ENCODE data around the gene ISCA1. TPM values are rescaled to one million over a fixed set of nuclear protein-coding genes. Genes with fewer than 3 reads are reported as not detected.
"Not testable (repeated sequence)": the region's sequence is repeated elsewhere in the genome, so short reads cannot be mapped to it uniquely, and the experiment has no call there.

ISCA1 gene
- polyA plus RNA-seq, 1 donor from 2014 or later, result 141 TPM

- H3K27me3 ChIP-seq (ENCODE audit: insufficient read depth, low read depth, low read length), result no peaks in the 10 kb centered on the region
- no peaks in the 10 kb centered on the region for H4K20me1 ChIP-seq (ENCODE audit: insufficient read depth)
- H3K4me2 ChIP-seq (ENCODE audit: low read length), result no peak overlapping the region
- H3K27ac ChIP-seq (ENCODE audit: low read length), result no peak overlapping the region
- H3K9me2 ChIP-seq (ENCODE audit: insufficient read depth, low read length), result no peaks in the 10 kb centered on the region
- no peak overlapping the region for H3K4me3 ChIP-seq (ENCODE audit: low read length)
- H3K9ac ChIP-seq (ENCODE audit: low read length), result no peak overlapping the region
- H3K79me2 ChIP-seq (replicated peaks; ENCODE audit: insufficient read depth, low read length), result no peaks in the 10 kb centered on the region
- H3F3A ChIP-seq (ENCODE audit: insufficient read depth, low read length, poor library complexity, severe bottlenecking), result no peaks in the 10 kb centered on the region
- TF ChIP-seq TAF1 (IDR thresholded peaks at IDR 0.05; ENCODE audit: low read depth) (no peak), EZH2 (IDR thresholded peaks at IDR 0.05; ENCODE audit: borderline replicate concordance, insufficient read depth, low read length, poor library complexity, severe bottlenecking) (no peak), CTCF (IDR thresholded peaks at IDR 0.05; ENCODE audit: poor library complexity, severe bottlenecking) (no peak), REST (IDR thresholded peaks at IDR 0.05; ENCODE audit: borderline replicate concordance) (no peak), RAD21 (conservative IDR thresholded peaks at IDR 0.05) (no peak), EP300 (conservative IDR thresholded peaks at IDR 0.05; ENCODE audit: poor library complexity, severe bottlenecking) (no peak), MXI1 (conservative IDR thresholded peaks at IDR 0.05; ENCODE audit: poor library complexity, severe bottlenecking) (no peak), SMC3 (conservative IDR thresholded peaks at IDR 0.05; ENCODE audit: poor library complexity) (no peak), POLR2AphosphoS5 (IDR thresholded peaks at IDR 0.05) (no peak)
- H3K36me3 ChIP-seq (ENCODE audit: insufficient read depth, low read length), result peaks cover 17% of the 10 kb centered on the region
- no peaks in the 10 kb centered on the region for H3K9me3 ChIP-seq (ENCODE audit: low read length)
- H2AFZ ChIP-seq (ENCODE audit: low read depth, low read length), result no peak overlapping the region
Observed at GRCh38 chr9:86300701-86301100, 18.4 kb upstream of the ISCA1 start.

- Histone ChIP-seq H3K4me3 (ENCODE audit: low read length) (no peak overlapping the region), H4K20me1 (ENCODE audit: insufficient read depth) (no peaks in the 10 kb centered on the region), H3F3A (ENCODE audit: insufficient read depth, low read length, poor library complexity, severe bottlenecking) (no peaks in the 10 kb centered on the region), H2AFZ (ENCODE audit: low read depth, low read length) (no peak overlapping the region), H3K27ac (ENCODE audit: low read length) (no peak overlapping the region), H3K36me3 (ENCODE audit: insufficient read depth, low read length) (peaks cover 14% of the 10 kb centered on the region), H3K9me2 (ENCODE audit: insufficient read depth, low read length) (no peaks in the 10 kb centered on the region), H3K9me3 (ENCODE audit: low read length) (no peaks in the 10 kb centered on the region), H3K79me2 (replicated peaks; ENCODE audit: insufficient read depth, low read length) (no peaks in the 10 kb centered on the region), H3K9ac (ENCODE audit: low read length) (no peak overlapping the region), H3K27me3 (ENCODE audit: insufficient read depth, low read depth, low read length) (no peaks in the 10 kb centered on the region), H3K4me2 (ENCODE audit: low read length) (no peak overlapping the region)
- TF ChIP-seq MXI1 (conservative IDR thresholded peaks at IDR 0.05; ENCODE audit: poor library complexity, severe bottlenecking), result no peak
- no peak for TF ChIP-seq CTCF (IDR thresholded peaks at IDR 0.05; ENCODE audit: poor library complexity, severe bottlenecking)
- TF ChIP-seq SMC3 (conservative IDR thresholded peaks at IDR 0.05; ENCODE audit: poor library complexity), result no peak
- TF ChIP-seq RAD21 (conservative IDR thresholded peaks at IDR 0.05), result no peak
- TF ChIP-seq EP300 (conservative IDR thresholded peaks at IDR 0.05; ENCODE audit: poor library complexity, severe bottlenecking), result no peak
- TF ChIP-seq TAF1 (IDR thresholded peaks at IDR 0.05; ENCODE audit: low read depth), result no peak
Observed at GRCh38 chr9:86298873-86299272, 16.5 kb upstream of the ISCA1 start.

- H3K9ac ChIP-seq (ENCODE audit: low read length); H3K4me2 ChIP-seq (ENCODE audit: low read length); H3K27me3 ChIP-seq (ENCODE audit: insufficient read depth, low read depth, low read length); H2AFZ ChIP-seq (ENCODE audit: low read depth, low read length); H3K36me3 ChIP-seq (ENCODE audit: insufficient read depth, low read length); H3K79me2 ChIP-seq (replicated peaks; ENCODE audit: insufficient read depth, low read length); H3K9me3 ChIP-seq (ENCODE audit: low read length); H3F3A ChIP-seq (ENCODE audit: insufficient read depth, low read length, poor library complexity, severe bottlenecking); H3K27ac ChIP-seq (ENCODE audit: low read length); H3K4me3 ChIP-seq (ENCODE audit: low read length); H4K20me1 ChIP-seq (ENCODE audit: insufficient read depth); H3K9me2 ChIP-seq (ENCODE audit: insufficient read depth, low read length): not testable (repeated sequence)
Observed at GRCh38 chr9:86290341-86290740, 8.0 kb upstream of the ISCA1 start.

All from neural cell (in vitro differentiated cells).